Forelimb muscle (tissue), 1 donor: ENCODE measurements around the gene PPARD. TPM values are rescaled to one million over a fixed set of nuclear protein-coding genes. Genes with fewer than 3 reads are reported as not detected.
"Not testable (repeated sequence)": the region's sequence is repeated elsewhere in the genome, so short reads cannot be mapped to it uniquely, and the experiment has no call there.

Source experiments
- DNase-seq: peaks from one replicate; pipeline ENCODE4 v3.0.0-alpha.2; 2013; ENCODE audit warnings: low read depth
- polyA plus RNA-seq: library from polyadenylated mRNA; unstranded; fragments of 120-200 nt; gene quantifications from one replicate; pipeline ENCODE4 v1.2.1, GENCODE V29; 2013; ENCODE audit not compliant: insufficient read length

The PPARD gene
- polyA plus RNA-seq, 1 donor: 24.2 TPM

DNA sequence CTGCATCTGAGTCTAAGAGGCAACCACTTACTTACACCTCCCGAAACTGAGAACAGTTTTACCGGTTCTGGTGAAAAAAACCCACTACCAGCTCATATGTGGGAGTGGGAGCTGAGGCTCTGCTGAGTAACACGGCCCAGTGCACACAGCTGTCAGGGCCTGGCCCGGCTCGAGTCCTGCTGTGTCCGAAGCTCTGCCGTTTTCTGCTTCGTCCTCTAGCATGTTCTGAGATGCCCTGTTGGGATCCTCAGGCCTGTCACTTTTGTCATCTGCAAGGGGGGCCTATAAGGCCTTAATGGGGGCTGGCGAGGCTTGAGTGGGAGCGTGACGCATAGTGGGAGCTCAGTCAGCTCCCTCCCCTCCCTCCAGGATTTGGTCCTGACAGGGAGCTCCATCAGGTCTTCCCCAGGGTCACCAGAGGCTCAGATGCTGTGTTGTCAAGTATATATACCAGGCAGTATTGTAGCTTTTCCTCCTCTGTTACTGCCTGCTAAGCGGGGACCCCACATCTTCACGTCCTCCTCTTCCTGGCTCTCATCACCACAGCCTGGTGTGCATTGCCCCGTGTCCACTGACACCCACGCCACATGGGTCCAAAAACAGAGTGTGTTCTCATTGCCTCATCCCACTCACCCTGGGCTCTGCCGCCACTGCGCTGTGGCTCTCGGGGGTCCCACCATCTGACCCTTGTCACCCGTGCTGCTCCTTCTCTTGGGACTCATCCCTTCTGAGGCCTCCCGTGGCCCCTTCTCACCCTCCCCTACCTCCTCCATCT, 64.5 kb downstream of the PPARD start:
- DNase-seq: no peak

DNA sequence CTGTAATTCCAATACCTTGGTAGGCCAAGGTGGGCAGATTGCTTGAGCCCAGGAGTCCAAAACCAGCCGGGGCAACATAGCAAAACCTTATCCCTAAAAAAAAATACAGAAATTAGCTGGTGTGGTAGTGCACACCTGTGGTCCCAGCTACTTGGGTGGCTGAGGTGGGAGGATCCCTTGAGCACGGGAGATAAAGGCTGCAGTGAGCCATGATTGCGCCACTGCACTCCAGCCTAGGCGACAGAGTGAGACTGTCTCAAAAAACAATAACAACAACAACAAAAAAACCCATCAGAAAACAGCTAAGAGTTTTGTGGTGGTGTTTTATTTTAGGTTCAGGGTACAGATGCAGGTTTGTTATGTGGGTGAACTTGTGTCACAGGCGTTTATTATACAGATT, 66.9 kb downstream of the PPARD start:
- no peak for DNase-seq

DNA sequence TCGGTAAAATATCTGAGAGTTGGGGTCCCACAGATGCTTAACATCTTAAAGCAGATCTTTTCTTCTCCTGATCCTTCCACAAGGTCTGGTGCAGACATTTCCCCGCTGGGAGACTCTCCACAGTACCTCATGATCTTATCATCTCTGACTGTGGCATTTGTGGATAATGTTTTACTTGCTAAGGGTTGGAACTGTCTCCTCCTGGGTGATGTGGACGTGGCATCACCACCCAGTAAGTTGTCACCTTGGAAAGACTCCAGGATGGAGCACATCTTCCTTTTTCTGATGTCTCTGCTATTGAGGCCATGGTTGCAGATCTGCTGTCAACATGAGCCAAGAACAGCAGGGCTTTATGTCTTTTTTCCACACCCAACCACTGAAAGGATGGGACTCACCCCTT, 67.8 kb downstream of the PPARD start:
- DNase-seq: no peak

DNA sequence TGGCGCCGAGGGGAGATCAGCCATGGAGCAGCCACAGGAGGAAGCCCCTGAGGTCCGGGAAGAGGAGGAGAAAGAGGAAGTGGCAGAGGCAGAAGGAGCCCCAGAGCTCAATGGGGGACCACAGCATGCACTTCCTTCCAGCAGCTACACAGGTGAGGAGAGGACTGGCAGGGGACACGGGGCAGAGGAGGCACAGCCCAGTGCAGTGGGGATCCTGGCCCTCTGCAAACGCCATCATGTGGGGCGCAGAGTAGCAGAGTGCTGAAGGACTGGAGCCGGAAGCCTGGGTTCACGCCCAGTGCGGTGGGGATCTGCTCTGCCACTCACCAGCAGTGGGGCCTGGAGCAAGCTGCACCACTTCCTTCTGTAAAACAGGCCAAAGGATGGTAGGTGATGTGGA, 68.7 kb downstream of the PPARD start:
- no peak for DNase-seq

DNA sequence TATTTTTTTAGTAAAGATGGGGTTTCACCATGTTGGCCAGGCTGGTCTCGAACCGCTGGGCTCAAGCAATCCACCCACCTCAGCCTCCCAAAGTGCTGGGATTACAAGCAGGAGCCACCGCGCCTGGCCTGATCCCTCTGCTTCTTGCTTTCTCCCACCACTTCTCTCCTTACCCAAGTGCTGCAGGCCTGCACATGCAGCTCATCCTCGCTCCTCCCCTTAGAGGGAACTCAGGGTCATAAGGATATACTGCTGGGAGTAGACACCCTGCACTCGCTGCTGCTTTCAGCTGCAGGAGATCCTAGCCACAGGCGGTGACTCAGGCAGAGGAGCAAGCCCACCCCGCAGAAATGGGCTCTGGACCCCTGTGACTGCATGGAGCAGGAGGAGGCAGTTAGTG, 69.7 kb downstream of the PPARD start:
- no peak for DNase-seq

DNA sequence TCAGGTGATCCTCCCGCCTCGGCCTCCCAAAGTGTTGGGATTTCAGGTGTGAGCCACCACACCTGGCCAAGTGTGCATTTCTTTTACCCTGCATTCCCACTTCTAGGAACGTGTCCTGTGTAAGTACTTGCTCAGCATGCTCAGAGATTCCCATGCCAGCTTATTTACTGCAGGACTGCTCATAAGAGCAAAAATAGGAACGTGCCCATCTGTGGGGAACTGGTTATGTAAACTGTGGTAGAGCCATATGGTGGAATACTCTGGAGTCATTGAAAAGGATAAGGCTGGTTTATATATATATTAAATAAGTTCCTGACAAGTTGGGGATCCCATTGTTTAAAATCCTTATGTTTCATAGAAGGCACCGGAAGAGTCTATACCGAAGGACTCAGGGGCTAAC, 71.6 kb downstream of the PPARD start:
- DNase-seq: no peak

DNA sequence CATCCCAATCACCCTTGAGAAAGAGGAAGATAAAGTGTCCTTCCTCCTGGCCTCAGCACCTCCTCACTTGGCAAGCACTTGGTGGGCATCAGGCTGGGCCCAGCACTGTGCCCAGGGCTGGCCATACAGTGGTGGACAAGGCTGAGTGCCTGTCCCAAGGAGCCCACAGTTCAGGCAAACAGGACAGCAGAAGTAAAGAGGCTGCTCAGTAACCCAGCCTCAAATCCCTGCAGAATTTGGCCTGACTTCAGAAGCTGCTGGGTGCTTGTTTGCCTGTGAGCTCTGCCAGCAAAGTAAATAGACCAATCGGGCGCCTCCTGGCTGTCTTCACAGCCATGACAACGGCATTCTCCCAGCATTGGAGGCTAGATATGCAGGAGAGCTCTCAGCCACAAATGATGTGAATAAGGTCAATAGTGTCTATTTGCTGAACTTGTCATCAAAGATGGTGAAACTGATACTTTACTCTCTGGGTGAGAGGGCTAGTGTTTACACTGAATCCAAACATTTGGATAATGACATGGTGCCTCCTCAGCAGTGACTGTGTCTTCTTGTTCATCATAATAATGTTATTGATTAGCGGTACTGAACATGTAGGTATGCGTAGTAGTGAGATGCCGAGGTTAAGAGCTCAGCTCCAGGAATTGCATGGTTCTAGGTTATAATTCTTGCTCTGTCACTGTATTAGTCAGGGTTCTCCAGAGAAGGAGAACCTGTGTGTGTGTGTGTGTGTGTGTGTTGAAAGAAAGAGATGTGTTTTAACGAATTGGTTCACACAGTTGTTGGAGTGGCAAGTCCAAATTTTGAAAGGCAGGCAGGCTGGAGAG, 72.9 kb downstream of the PPARD start:
- DNase-seq: peak; percentile 14

DNA sequence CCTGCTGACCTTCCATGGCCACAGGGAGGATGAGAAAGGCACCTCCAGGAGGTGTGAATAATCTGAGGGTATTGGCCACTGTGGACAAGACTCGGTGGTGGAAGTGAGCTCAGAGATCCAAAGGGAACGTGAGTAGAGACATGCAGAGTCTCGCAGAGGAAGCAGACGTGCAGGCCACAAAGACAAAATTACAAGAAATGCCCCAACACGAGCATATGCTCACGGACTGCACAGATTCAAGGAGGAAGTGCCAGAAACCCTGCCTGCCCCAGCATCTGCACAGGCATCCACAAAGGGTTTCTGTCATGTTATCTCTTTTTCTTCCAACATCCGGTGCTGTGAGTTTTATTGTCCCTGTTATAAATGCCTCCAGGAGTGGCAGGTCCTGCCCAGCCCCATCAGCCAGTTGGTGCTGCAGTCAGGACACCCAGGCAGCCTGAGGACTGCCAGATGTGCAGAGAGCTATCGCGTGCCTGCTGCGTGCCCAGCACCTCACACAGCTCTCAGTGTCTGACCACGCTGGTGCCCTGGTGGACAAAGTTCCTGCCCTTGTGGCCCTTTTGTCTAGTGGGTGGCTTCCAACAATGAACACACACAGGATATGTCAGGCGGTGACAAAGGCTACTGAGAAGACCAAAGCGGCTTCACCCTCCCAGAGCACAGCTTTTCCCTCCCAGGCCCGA, 75.8 kb downstream of the PPARD start:
- no peak for DNase-seq

DNA sequence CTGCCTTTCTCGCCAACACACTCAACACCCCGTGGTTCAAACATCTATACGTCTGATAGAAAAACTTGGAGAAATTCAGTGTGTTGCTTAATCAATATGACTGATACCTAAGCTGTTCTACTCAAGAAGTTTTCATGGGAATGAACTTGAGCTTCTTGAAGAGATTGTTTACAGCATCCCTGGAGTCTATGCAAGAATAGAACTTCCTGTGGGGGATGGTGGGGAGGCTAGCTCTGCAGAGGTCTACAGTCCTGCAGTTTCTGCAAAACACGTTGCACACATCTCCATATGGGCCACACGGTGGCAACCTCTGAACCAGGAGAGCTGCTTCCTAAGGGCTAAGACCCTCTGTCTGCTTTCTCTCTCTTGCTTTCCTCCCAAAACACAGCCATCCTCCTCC, 77.1 kb downstream of the PPARD start:
- peak; percentile 19 for DNase-seq

DNA sequence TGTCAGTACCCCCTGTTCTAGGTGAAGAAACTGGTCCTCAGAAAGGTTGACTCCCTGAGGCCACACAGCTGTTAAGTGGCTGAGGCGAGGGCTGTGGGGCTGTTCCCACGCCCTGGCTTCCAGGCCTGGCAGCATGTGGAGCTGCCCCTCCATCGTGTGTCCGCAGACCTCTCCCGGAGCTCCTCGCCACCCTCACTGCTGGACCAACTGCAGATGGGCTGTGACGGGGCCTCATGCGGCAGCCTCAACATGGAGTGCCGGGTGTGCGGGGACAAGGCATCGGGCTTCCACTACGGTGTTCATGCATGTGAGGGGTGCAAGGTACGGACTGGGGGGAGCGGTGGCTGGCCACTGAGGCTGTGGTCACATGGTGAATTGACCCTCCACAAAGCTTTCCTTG, 77.6 kb downstream of the PPARD start:
- DNase-seq: no peak

DNA sequence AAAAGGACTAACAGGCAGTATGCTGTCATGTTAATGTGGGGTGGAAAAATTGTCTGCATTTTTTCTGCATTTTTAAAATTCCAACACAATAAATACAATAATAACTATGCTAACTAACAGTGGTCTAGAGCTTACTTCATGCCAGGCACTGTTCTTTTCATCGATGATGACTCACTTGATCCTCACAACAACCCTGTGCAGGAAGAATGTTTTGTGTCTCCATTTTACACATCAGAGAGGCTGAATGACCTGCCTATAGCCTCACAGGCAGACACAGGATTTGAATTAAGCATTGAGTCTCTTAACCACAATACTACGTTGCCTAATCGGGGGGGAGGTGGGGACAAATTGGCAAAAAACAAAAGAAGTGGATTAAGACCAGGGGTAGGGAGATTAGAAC, 82.9 kb downstream of the PPARD start:
- no peak for DNase-seq

DNA sequence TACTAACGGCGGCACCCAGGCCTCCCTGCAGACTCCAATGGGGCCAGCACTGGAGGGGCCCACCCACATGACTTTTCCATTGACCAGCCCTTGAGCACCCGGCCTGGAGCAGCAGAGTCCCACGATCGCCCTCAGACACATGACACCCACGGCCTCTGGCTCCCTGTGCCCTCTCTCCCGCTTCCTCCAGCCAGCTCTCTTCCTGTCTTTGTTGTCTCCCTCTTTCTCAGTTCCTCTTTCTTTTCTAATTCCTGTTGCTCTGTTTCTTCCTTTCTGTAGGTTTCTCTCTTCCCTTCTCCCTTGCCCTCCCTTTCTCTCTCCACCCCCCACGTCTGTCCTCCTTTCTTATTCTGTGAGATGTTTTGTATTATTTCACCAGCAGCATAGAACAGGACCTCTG, 83.7 kb downstream of the PPARD start:
- DNase-seq: no peak

DNA sequence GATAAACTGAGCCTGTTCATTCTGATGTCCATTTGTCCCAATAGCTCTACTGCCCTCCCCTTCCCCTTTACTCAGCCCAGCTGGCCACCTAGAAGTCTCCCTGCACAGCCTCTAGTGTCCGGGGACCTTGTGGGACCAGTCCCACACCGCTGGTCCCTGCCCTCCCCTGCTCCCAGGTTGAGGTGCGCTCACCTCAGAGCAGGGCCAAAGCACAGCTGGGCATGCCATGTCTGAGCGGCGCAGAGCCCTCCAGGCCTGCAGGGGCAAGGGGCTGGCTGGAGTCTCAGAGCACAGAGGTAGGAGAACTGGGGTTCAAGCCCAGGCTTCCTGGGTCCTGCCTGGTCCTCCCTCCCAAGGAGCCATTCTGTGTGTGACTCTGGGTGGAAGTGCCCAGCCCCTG, 85.1 kb downstream of the PPARD start:
- DNase-seq: no peak

DNA sequence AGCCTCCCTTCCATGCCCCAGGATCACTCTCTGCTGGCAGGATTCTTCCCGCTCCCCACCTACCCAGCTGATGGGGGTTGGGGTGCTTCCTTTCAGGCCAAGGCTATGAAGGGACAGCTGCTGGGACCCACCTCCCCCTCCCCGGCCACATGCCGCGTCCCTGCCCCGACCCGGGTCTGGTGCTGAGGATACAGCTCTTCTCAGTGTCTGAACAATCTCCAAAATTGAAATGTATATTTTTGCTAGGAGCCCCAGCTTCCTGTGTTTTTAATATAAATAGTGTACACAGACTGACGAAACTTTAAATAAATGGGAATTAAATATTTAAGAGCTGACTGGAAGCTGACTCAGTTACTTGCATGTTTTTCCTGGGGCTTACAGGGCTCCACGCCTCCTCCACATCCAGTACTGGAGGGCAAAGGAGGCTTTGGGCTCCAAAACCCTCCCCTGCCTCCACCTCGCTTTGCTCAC, 85.5 kb downstream of the PPARD start:
- DNase-seq: no peak

DNA sequence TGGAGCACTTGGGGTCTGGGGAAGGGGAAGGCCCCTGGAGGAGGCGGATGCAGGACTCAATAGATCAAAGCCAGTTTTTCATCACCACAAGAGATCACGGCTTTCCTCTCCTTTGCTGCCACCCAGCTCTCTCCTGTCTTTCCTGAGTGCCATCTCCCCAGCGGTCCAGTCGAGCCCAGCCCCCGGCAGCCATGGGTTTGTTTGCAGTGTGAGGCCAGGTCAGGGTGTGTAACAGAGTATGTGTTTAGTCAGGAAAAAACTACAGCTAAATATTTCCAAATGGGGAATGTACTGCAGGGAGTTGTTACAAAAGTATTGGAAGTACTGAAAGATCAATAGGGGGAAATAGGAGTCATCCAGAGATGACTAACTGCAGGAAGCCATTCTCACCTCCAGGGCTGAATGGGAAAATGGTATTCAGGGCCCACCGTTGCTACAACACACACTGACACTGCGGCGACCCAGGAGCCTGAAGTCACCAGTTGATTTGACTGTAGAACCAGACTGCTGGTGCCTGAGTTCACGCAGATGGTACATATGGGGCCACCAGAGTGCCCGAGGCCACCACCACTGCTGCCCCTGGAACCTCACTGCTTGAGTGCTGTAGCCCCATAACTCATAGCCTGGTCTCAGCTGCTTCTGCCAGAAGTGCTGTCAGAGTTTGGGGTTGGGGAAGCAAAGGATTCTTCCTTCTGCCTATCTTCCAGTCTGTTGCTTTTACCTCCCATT, 86.2 kb downstream of the PPARD start:
- no peak for DNase-seq

DNA sequence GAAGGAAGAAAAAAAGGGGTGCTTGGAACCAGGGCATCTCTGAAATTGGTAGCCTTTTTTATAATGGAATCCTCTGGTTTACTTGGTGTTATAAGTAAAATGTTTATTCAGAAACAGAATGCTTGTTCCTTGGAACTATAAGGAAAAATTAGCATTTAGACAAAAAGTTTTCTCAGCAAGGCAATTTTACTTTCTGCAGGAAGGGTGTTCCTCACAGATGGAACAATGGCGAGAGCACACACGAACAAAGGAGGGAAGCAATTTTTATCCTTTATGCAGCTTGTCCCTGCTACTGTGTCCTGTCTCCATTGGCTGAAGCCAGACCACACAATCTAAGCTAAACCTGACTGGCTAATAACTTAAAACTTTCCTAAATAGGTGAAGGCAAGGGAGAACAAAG, 87.1 kb downstream of the PPARD start:
- no peak for DNase-seq

DNA sequence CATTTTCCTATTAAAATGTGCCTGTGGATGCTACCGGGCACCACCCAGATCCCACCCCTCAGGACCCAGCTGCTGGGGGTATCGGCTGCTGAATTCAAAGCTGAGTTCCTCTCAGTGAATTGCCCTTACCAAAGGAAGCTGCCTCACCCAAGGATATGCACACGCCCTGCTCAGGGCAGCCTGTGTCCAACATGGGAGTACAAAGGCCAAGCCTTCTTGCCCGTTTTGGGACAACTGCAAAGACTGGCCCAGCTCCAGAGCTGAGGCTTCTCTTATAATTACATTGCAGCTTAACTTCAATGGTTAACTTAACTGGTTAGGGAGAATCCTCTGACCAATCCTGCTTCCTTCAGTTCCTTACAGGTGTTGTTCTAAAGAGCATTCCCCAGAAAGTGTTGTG, 89.9 kb downstream of the PPARD start:
- no peak for DNase-seq

DNA sequence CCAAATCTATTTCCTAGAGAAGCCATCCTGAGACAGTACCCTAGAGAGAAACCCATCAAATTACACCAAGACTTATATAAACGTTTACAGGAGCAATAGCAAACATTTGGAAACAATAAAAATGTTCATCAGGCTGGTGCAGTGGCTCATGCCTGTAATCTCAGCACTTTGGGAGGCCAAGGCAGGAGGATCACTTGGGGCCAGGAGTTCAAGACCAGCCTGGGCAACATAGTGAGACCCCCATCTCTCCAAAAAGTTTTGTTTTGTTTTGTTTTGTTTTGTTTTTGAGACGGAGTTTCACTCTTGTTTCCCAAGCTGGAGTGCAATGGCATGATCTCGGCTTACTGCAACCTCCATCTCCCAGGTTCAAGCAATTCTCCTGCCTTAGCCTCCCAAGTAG, 90.3 kb downstream of the PPARD start:
- not testable (repeated sequence) for DNase-seq

DNA sequence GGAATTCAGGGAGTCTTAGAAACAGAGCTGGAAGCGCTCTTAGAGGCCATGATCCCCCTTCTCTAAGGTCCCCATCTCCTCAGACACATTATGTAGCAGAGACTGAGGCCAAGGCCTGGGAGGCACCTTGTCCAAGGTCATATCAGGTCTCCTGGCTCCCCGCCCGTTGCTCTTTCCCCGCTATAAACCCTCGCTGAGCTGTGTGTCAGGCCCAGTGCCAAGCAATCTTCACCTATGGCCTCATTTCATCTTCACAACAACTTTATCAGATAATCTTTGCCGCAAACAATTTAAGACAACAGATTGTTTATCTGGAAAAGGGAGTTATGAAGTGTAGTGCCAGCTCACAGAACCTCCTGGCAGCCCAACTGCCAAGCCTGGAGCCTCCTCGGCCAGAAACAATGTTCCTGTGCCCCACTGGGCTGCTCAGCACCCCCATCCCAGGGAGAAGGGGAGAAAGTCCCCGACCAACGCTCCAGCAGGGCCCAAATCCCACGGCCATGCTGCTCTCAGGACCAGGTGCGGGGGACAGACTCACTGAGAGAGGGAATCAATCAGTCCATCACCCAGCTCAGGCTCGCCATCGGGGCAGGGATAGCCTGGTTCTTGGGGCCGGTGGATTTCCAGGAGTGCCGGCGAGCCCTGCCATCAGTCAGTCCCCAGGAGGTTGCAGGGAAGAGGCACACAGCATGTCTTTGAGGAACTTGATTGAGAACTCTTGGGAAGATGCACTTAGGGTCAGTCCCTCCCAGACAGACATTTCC, 92.9 kb downstream of the PPARD start:
- DNase-seq: no peak

DNA sequence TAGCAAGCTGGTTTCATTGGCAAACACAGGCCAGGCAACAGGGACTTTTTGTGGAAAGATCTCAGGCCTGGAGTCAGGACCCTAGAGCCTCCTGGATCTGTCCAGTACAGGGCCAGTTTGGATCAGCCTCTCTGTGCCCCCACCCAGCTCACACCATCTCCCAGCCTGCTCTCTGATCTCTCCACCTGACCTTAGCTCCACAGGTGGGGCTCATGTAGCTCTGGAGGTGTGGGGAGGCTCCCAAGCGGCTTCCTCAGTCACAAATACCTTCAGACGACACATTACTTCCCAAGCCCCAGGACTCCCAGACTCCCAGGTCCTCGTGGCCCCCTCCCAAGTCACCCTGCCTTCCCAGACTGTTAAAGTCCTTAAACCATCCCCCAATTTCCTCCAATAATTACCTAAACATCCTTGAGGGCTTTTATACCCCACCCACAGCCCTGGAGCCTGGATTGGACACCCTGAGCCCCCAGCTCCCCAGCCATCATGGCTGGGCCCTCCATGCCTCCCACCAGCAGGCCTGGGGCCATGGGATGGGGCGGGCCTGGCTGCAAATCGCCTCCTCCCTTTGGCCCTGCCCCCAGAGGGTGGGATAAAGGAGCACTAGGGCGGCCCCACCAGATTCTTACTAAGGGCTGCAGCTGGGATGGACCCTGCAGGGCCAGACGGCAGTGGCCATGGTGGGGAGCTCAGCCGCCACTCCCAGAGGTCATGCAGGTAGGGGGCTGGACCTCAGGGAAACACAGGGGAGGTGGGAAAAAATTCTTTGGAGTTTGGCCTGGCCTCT, 93.9 kb downstream of the PPARD start:
- no peak for DNase-seq
